Fibroblast of lung (primary cell): ENCODE measurements around the gene PPAN. TPM values are rescaled to one million over a fixed set of nuclear protein-coding genes. Genes with fewer than 3 reads are reported as not detected.

Source experiments
- DNase-seq, 2 donors: peaks; one replicate each; pipeline versions ENCODE4 v3.0.0 to v3.0.0-alpha.2; 2010; ENCODE audit warnings: low read depth in 2 of 2
- H2AFZ ChIP-seq: 2 replicates; pipeline ENCODE4 v1.5.1; 2012; ENCODE audit warnings: low read length, control low read depth, inconsistent platforms
- H3K27ac ChIP-seq: 2 replicates; pipeline ENCODE4 v1.5.1; 2011; ENCODE audit warnings: low read length, control low read depth; ENCODE audit not compliant: insufficient read depth
- H3K27me3 ChIP-seq: 2 replicates; pipeline ENCODE4 v1.5.1; 2011; ENCODE audit warnings: mild to moderate bottlenecking, low read length; ENCODE audit not compliant: control insufficient read depth, insufficient read depth
- H3K36me3 ChIP-seq: 2 replicates; pipeline ENCODE4 v1.5.1; 2011; ENCODE audit warnings: low read length; ENCODE audit not compliant: control insufficient read depth, insufficient read depth
- H3K4me1 ChIP-seq: 2 replicates; pipeline ENCODE4 v1.5.1; 2011; ENCODE audit warnings: low read length; ENCODE audit not compliant: control insufficient read depth, insufficient read depth; ENCODE audit errors: extremely low read depth
- H3K4me2 ChIP-seq: 2 replicates; pipeline ENCODE4 v1.5.1; 2011; ENCODE audit warnings: low read length, control low read depth; ENCODE audit not compliant: insufficient read depth; ENCODE audit errors: extremely low read depth
- H3K4me3 ChIP-seq, 4 experiments: fragments of 200-600 bp in 1 of 4; sonication (generic) in 1 of 4; replicated peaks in 1 of 4; 2 replicates each; pipeline ENCODE4 v1.5.1; 2011 to 2016; ENCODE audit warnings: low read length in 4 of 4, low read depth in 3 of 4, mild to moderate bottlenecking in 3 of 4, control low read depth in 2 of 4, inconsistent platforms in 1 of 4, mixed read lengths in 1 of 4; ENCODE audit not compliant: insufficient read depth in 1 of 4; ENCODE audit errors: control extremely low read depth in 1 of 4
- H3K79me2 ChIP-seq: 2 replicates; pipeline ENCODE4 v1.5.1; 2012; ENCODE audit warnings: mild to moderate bottlenecking, low read length, inconsistent platforms; ENCODE audit not compliant: control insufficient read depth, insufficient read depth
- H3K9ac ChIP-seq: 2 replicates; pipeline ENCODE4 v1.5.1; 2011; ENCODE audit warnings: mild to moderate bottlenecking, low read length, control low read depth; ENCODE audit not compliant: insufficient read depth
- H3K9me3 ChIP-seq: 2 replicates; pipeline ENCODE4 v1.5.1; 2012; ENCODE audit warnings: low read depth, low read length; ENCODE audit not compliant: control insufficient read depth, insufficient read depth
- H4K20me1 ChIP-seq: 2 replicates; pipeline ENCODE4 v1.5.1; 2011; ENCODE audit warnings: low read length; ENCODE audit not compliant: control insufficient read depth, insufficient read depth; ENCODE audit errors: extremely low read depth
- CTCF ChIP-seq, 2 donors: IDR thresholded peaks in 1 of 2; conservative IDR thresholded peaks in 1 of 2; 1 replicate in 1 of 2; 2 replicates in 1 of 2; pipeline ENCODE4 v1.5.1; 2011 to 2012; ENCODE audit warnings: low read length in 2 of 2, control low read depth in 1 of 2, inconsistent platforms in 1 of 2, low read depth in 1 of 2, mild to moderate bottlenecking in 1 of 2
- EZH2 ChIP-seq: IDR thresholded peaks from 2 replicates; pipeline ENCODE4 v1.5.1; 2012; ENCODE audit warnings: low read length, control low read depth, mild to moderate bottlenecking; ENCODE audit errors: missing control alignments
- polyA plus RNA-seq, 2 donors: library from polyadenylated mRNA; depleted of rRNA in 1 of 2; stranded (reverse) in 1 of 2; unstranded in 1 of 2; fragments of >200 nt; gene quantifications; 2 replicates each; pipeline ENCODE4 v1.2.1, GENCODE V29; 2011 to 2012; ENCODE audit warnings: missing spikeins in 1 of 2
- total RNA-seq: library from RNA; depleted of rRNA; stranded (reverse); fragments of >200 nt; gene quantifications from 2 replicates; pipeline ENCODE4 v1.2.1, GENCODE V29; 2014

PPAN gene
- total and polyA plus RNA-seq, 2 donors (not counting 1 experiment from before 2014, with no cell fraction given) = 15.3 to 22.6 TPM

- H3K27ac ChIP-seq = no peak overlapping the region
- no peaks in the 10 kb centered on the region for H4K20me1 ChIP-seq
- DNase-seq = no peak
- H3K9ac ChIP-seq = no peak overlapping the region
- TF ChIP-seq EZH2 (no peak), CTCF (conservative IDR thresholded peaks at IDR 0.05 in 1 of 2, IDR thresholded peaks at IDR 0.05 in 1 of 2; ENCODE audit: low read depth in 1 of 2, low read length in 2 of 2) (no peak)
- H3K27me3 ChIP-seq = no peaks in the 10 kb centered on the region
- no peak overlapping the region for H3K4me3 ChIP-seq
- H2AFZ ChIP-seq = no peak overlapping the region
- H3K4me1 ChIP-seq = peaks cover 3% of the 10 kb centered on the region
- peaks cover 44% of the 10 kb centered on the region for H3K36me3 ChIP-seq
- peaks cover 2% of the 10 kb centered on the region for H3K79me2 ChIP-seq
- no peak overlapping the region for H3K4me2 ChIP-seq
- no peaks in the 10 kb centered on the region for H3K9me3 ChIP-seq
These were observed 7.4 kb downstream of the PPAN start for GRCh38 chr19:10113592-10113963.

GRCh38 chr19:10113964-10114650 lies 7.9 kb downstream of the PPAN start:
- Histone ChIP-seq H3K4me2 (no peak overlapping the region), H3K79me2 (peaks cover 7% of the 10 kb centered on the region), H4K20me1 (no peaks in the 10 kb centered on the region), H3K9ac (no peak overlapping the region), H2AFZ (no peak overlapping the region), H3K27me3 (no peaks in the 10 kb centered on the region), H3K27ac (no peak overlapping the region), H3K4me3 (no peak overlapping the region), H3K9me3 (no peaks in the 10 kb centered on the region), H3K36me3 (peaks cover 44% of the 10 kb centered on the region), H3K4me1 (peaks cover 7% of the 10 kb centered on the region)
- DNase-seq = no peak
- no peak for TF ChIP-seq EZH2
- TF ChIP-seq CTCF (conservative IDR thresholded peaks at IDR 0.05 in 1 of 2, IDR thresholded peaks at IDR 0.05 in 1 of 2; ENCODE audit: low read depth in 1 of 2, low read length in 2 of 2) = no peak

GRCh38 chr19:10114651-10115391 lies 8.7 kb downstream of the PPAN start:
- H3K9me3 ChIP-seq = no peaks in the 10 kb centered on the region
- H3K4me2 ChIP-seq = no peak overlapping the region
- H2AFZ ChIP-seq = no peak overlapping the region
- no peak overlapping the region for H3K9ac ChIP-seq
- peaks cover 12% of the 10 kb centered on the region for H3K79me2 ChIP-seq
- H3K4me3 ChIP-seq = no peak overlapping the region
- H3K27ac ChIP-seq = no peak overlapping the region
- H4K20me1 ChIP-seq = no peaks in the 10 kb centered on the region
- TF ChIP-seq EZH2 = no peak
- no peak for TF ChIP-seq CTCF (conservative IDR thresholded peaks at IDR 0.05 in 1 of 2, IDR thresholded peaks at IDR 0.05 in 1 of 2; ENCODE audit: low read depth in 1 of 2, low read length in 2 of 2)
- no peak for DNase-seq
- no peaks in the 10 kb centered on the region for H3K27me3 ChIP-seq
- peaks cover 7% of the 10 kb centered on the region for H3K4me1 ChIP-seq
- peaks cover 40% of the 10 kb centered on the region for H3K36me3 ChIP-seq
